ENCODE data around the gene CATSPERD. TPM values are rescaled to one million over a fixed set of nuclear protein-coding genes. Genes with fewer than 3 reads are reported as not detected.

The CATSPERD gene
- total RNA-seq, 1 donor from 2014 or later = not detected

GRCh38 chr19:5818594-5818993 lies 98.2 kb downstream of the CATSPERD start:
- DNase-seq = no peak
- intact Hi-C loops (cut with micrococcal nuclease) = no loop called here
- no peak for ATAC-seq

- DNase-seq (no peak), ATAC-seq (no peak)
- intact Hi-C loops (cut with micrococcal nuclease) = no loop called here
These were observed 100.3 kb downstream of the CATSPERD start for GRCh38 chr19:5820785-5821184.

GRCh38 chr19:5821521-5822180 lies 101.2 kb downstream of the CATSPERD start:
- intact Hi-C loops (cut with micrococcal nuclease) = no loop called here
- ATAC-seq = no peak
- DNase-seq = no peak

DNA sequence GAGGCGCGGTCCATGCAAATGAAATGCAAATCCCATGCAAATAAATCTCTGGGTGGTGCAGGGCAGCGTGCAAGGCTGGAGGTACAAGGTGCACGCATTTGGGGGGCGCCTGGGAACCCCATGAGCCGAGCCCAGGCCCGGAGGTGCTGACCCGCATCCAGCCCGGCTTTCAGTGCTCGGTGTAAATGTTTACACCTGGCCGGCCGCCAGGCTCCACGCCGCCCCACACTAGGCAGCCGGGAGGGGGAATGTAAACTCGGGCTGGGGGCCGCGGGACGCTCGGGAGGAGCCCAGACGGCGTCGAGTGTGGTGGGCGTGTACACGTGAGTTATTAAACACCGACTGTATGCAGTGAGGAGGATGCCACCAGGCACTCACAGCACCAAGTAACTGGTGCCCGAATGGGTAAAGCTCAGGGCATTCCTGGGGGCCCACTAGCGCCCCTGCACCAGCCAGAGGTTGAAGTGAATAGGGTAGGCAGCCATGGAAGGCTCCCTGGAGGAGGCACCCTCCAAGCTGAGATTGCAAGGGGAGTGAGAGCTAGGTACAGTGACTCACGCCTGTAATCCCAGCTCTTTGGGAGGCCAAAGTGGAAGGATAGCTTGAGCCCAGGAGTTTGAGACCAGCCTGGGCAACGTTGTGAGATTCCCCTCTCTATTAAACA lies 101.9 kb downstream of the CATSPERD start:
- intact Hi-C loops (cut with micrococcal nuclease) = no loop called here
- DNase-seq (peak; percentile 44), ATAC-seq (no peak)

DNA sequence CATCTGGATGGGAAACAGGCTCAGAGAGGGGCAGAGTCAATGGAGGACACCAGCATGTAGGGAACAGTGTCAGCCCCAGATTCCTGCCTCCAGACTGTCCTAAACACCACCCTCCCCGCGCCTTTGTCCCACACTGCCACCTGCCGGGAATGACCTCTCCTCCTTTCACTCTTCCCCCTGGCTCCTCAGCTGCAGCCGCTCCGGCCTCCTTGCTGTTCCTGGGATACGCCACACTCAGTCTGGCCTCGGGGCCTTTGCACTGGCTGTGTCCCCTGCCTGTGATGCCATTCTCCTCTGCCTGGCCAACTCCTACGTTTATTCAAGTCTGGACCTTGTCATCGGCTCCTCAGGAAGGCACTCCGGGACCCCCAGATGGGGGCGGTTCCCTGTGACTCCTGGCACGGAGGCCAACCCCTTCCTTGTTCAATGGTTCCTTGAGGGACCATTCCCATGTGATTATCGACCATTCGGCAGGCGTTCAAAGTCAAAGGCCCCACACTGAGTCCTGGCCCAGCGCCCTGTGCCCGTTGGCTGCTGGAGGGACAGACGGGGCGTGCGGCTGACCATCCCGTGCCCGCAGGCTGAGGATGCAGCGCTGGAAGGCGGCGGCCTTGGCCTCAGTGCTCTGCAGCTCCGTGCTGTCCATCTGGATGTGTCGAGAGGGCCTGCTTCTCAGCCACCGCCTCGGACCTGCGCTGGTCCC lies 103.3 kb downstream of the CATSPERD start:
- ATAC-seq (no peak), DNase-seq (no peak)
- intact Hi-C loops (cut with micrococcal nuclease) = no loop called here

DNA sequence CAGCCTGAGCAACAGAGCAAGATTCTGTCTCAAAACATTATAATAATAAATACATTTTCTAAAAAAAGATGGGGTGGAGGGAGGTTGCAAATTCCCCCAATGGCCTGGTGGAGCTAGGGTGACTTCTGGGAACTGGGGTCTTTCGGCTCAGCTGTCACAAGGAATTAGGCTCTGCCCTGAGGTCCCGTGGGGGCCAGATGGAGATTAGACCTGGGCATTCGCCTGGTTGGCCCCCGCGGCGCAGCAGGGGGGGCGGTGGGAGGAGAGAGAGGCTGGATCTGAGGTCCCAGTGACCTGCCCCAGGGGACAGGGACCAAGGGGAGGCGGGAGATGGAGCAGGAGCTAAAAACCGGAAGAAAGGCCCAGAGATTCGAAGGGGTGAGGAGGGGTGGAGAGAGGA lies 104.3 kb downstream of the CATSPERD start:
- intact Hi-C loops (cut with micrococcal nuclease) = no loop called here
- ATAC-seq = no peak

GRCh38 chr19:5825178-5825577 lies 104.7 kb downstream of the CATSPERD start:
- intact Hi-C loops (cut with micrococcal nuclease) = no loop called here
- ATAC-seq = no peak
- no peak for DNase-seq

More for the DNA sequence above, 104.3 kb downstream of the CATSPERD start:
- no peak for DNase-seq

GRCh38 chr19:5826531-5827341 lies 106.3 kb downstream of the CATSPERD start:
- peak; percentile 80 for DNase-seq
- peak; percentile 45 for ATAC-seq
- intact Hi-C loops (cut with micrococcal nuclease) = no loop called here

GRCh38 chr19:5827342-5827890 lies 107.0 kb downstream of the CATSPERD start:
- intact Hi-C loops (cut with micrococcal nuclease) = no loop called here
- ATAC-seq (no peak), DNase-seq (no peak)

GRCh38 chr19:5827891-5828660 lies 107.6 kb downstream of the CATSPERD start:
- intact Hi-C loops (cut with micrococcal nuclease) = no loop called here
- peak; percentile 73 for ATAC-seq
- DNase-seq = peak; percentile 91

Other genes starting within 250 kb of the CATSPERD start
- gene TINCR, start 152.7 kb upstream of the CATSPERD start, total RNA-seq = not detected
- 45.9 TPM for gene SAFB2, start 97.9 kb upstream of the CATSPERD start, total RNA-seq
- gene SAFB, start 97.6 kb upstream of the CATSPERD start, total RNA-seq = 66.6 TPM
- gene MICOS13, start 40.1 kb upstream of the CATSPERD start, total RNA-seq = 167 TPM
- gene HSD11B1L, start 39.6 kb upstream of the CATSPERD start, total RNA-seq = 5.5 TPM
- 401 TPM for gene RPL36, start 30.3 kb upstream of the CATSPERD start, total RNA-seq
- 90.7 TPM for gene LONP1, start 491 bp upstream of the CATSPERD start, total RNA-seq
- 0.84 TPM for gene PRR22, start 64.1 kb downstream of the CATSPERD start, total RNA-seq
- 14.3 TPM for gene DUS3L, start 70.5 kb downstream of the CATSPERD start, total RNA-seq
- 26.3 TPM for gene NRTN, start 84.4 kb downstream of the CATSPERD start, total RNA-seq
- not detected for gene FUT6, start 119.1 kb downstream of the CATSPERD start, total RNA-seq
- not detected for gene FUT3, start 130.8 kb downstream of the CATSPERD start, total RNA-seq
- gene FUT5, start 149.9 kb downstream of the CATSPERD start, total RNA-seq = not detected
- gene NDUFA11, start 183.2 kb downstream of the CATSPERD start, total RNA-seq = 558 TPM
- 2.2 TPM for gene VMAC, start 184.2 kb downstream of the CATSPERD start, total RNA-seq
- 4.1 TPM for gene CAPS, start 193.6 kb downstream of the CATSPERD start, total RNA-seq

Measured in left ventricle myocardium superior (tissue), 1 donor.